Daoy (cell line): Measurements from ENCODE around the gene PELI2. TPM values are rescaled to one million over a fixed set of nuclear protein-coding genes. Genes with fewer than 3 reads are reported as not detected.

ENCODE experiments used
- DNase-seq: peaks from one replicate; pipeline ENCODE4 v3.0.0-alpha.2; 2015; ENCODE audit warnings: low read depth
- total RNA-seq: library from RNA; depleted of rRNA; stranded (reverse); fragments of >200 nt; shearing (Covaris generic); gene quantifications from 2 replicates; pipeline ENCODE4 v1.2.3, GENCODE V29; 2014; rRNA removed

PELI2 gene
- 5.3 and 7.1 TPM in 2 replicates for total RNA-seq

GRCh38 chr14:56117765-56118610, at the start of gene PELI2:
PELI2 (plus strand) TSS chr14:56118411; CDS start chr14:56118661, 250 bp downstream.
- DNase-seq: peak; percentile 88

- DNase-seq: no peak
These were observed 44.4 kb upstream of the PELI2 start for GRCh38 chr14:56073799-56074198.

- DNase-seq: no peak
These were observed 42.9 kb upstream of the PELI2 start for GRCh38 chr14:56075301-56075700.

GRCh38 chr14:56081139-56081538, 37.1 kb upstream of the PELI2 start:
- DNase-seq: no peak

- no peak for DNase-seq
These were observed 35.3 kb upstream of the PELI2 start for GRCh38 chr14:56082880-56083279.

- DNase-seq: no peak
These were observed 32.7 kb upstream of the PELI2 start for GRCh38 chr14:56085471-56085870.

GRCh38 chr14:56087671-56088471, 30.3 kb upstream of the PELI2 start:
- no peak for DNase-seq

GRCh38 chr14:56088941-56089340, 29.3 kb upstream of the PELI2 start:
- DNase-seq: no peak

- DNase-seq: no peak
These were observed 25.4 kb upstream of the PELI2 start for GRCh38 chr14:56092763-56093162.

- DNase-seq: no peak
These were observed 24.1 kb upstream of the PELI2 start for GRCh38 chr14:56094076-56094475.

GRCh38 chr14:56098021-56098420, 20.2 kb upstream of the PELI2 start:
- no peak for DNase-seq

- no peak for DNase-seq
These were observed 19.0 kb upstream of the PELI2 start for GRCh38 chr14:56099081-56099797.

- no peak for DNase-seq
These were observed 17.7 kb upstream of the PELI2 start for GRCh38 chr14:56100556-56100955.

- DNase-seq: no peak
These were observed 15.3 kb upstream of the PELI2 start for GRCh38 chr14:56102941-56103340.

GRCh38 chr14:56107615-56108014, 10.6 kb upstream of the PELI2 start:
- DNase-seq: no peak

GRCh38 chr14:56108057-56108456, 10.2 kb upstream of the PELI2 start:
- no peak for DNase-seq

- DNase-seq: no peak
These were observed 5.4 kb upstream of the PELI2 start for GRCh38 chr14:56112781-56113180.

- DNase-seq: no peak
These were observed 2.8 kb upstream of the PELI2 start for GRCh38 chr14:56115334-56115870.

- no peak for DNase-seq
These were observed 2.0 kb upstream of the PELI2 start for GRCh38 chr14:56115976-56116893.

- DNase-seq: peak; percentile 36
These were observed 485 bp downstream of the PELI2 start for GRCh38 chr14:56118611-56119181.
